Uterus (tissue), 4 donors: ENCODE data around the gene SLC35E1. TPM values are rescaled to one million over a fixed set of nuclear protein-coding genes. Genes with fewer than 3 reads are reported as not detected.

Experiments
- DNase-seq, 2 donors: peaks; one replicate each; pipeline ENCODE4 v3.0.0-alpha.2; 2019 to 2020
- H3K27ac ChIP-seq, 2 donors: fragments of 200-600 bp; sonication (generic); 1 replicate in 1 of 2; 2 replicates in 1 of 2; pipeline ENCODE4 v1.5.1; 2016 to 2018
- H3K27me3 ChIP-seq, 2 donors: fragments of 200-600 bp; sonication (generic); one replicate each; pipeline ENCODE4 v1.5.1; 2018 to 2019; ENCODE audit warnings: control low read depth in 1 of 2
- H3K36me3 ChIP-seq, 2 donors: fragments of 200-600 bp; sonication (generic); one replicate each; pipeline ENCODE4 v1.5.1; 2019; ENCODE audit warnings: control low read depth in 1 of 2
- H3K4me1 ChIP-seq, 2 donors: fragments of 200-600 bp; sonication (generic); one replicate each; pipeline ENCODE4 v1.5.1; 2018 to 2019; ENCODE audit warnings: control low read depth in 1 of 2
- H3K4me3 ChIP-seq, 2 donors: fragments of 200-600 bp; sonication (generic); 1 replicate in 1 of 2; 2 replicates in 1 of 2; pipeline ENCODE4 v1.5.1; 2018 to 2019; ENCODE audit warnings: mild to moderate bottlenecking in 1 of 2
- H3K9me3 ChIP-seq, 2 donors: fragments of 200-600 bp; sonication (generic); one replicate each; pipeline ENCODE4 v1.5.1; 2019; ENCODE audit warnings: control low read depth in 1 of 2
- CTCF ChIP-seq, 4 experiments: fragments of 200-600 bp in 2 of 4; fragments of 450-650 bp in 2 of 4; sonication (generic) in 2 of 4; IDR thresholded peaks; one replicate each; pipeline ENCODE4 v1.5.1; 2016 to 2019; ENCODE audit warnings: antibody characterized with exemption in 4 of 4, mild to moderate bottlenecking in 2 of 4, moderate library complexity in 1 of 4
- POLR2A ChIP-seq, 2 donors: fragments of 450-650 bp; IDR thresholded peaks; one replicate each; pipeline ENCODE4 v1.6.1; 2016; ENCODE audit warnings: antibody characterized with exemption in 2 of 2, mild to moderate bottlenecking in 1 of 2, moderate library complexity in 1 of 2
- intact Hi-C: fragments of 100-400 bp; cut with DNase I; formaldehyde crosslinking; loops from one replicate; pipeline ENCODE4 v1.15.1; 2023; ENCODE audit warnings: low total_unique reads
- total RNA-seq, 4 donors: library from RNA; depleted of rRNA in 3 of 4; stranded (reverse); fragments of >200 nt in 3 of 4; gene quantifications; one replicate each; pipeline versions ENCODE4 v1.1.0 to v1.2.4, GENCODE V29; 2014 to 2023
- donor health status: DM: yes; HTN: yes; CAD: no.

The SLC35E1 gene
- total RNA-seq, 4 donors from 2014 or later: 10.2 to 39.8 (median 19.8) TPM

- Histone ChIP-seq H3K27ac (no peak overlapping the region), H3K36me3 (no peaks in the 10 kb centered on the region), H3K4me3 (no peak overlapping the region), H3K9me3 (no peaks in the 10 kb centered on the region), H3K27me3 (no peaks in the 10 kb centered on the region), H3K4me1 (no peaks in the 10 kb centered on the region)
- no peak for DNase-seq
- TF ChIP-seq CTCF (IDR thresholded peaks at IDR 0.05) (peak in 1 of 4 experiments; percentile 4), POLR2A (IDR thresholded peaks at IDR 0.05) (no peak)
- intact Hi-C loops: no loop called here
These were observed 44.2 kb downstream of the SLC35E1 start for GRCh38 chr19:16527971-16528521.

- TF ChIP-seq POLR2A (IDR thresholded peaks at IDR 0.05) (no peak), CTCF (IDR thresholded peaks at IDR 0.05) (no peak)
- H3K4me3 ChIP-seq: no peak overlapping the region
- no peaks in the 10 kb centered on the region for H3K27me3 ChIP-seq
- no peak overlapping the region for H3K27ac ChIP-seq
- no peaks in the 10 kb centered on the region for H3K36me3 ChIP-seq
- H3K9me3 ChIP-seq: no peaks in the 10 kb centered on the region
- intact Hi-C loops: no loop called here
- H3K4me1 ChIP-seq: no peaks in the 10 kb centered on the region
- no peak for DNase-seq
These were observed 44.8 kb downstream of the SLC35E1 start for GRCh38 chr19:16527334-16527935.

- Histone ChIP-seq H3K36me3 (no peaks in the 10 kb centered on the region), H3K4me3 (no peak overlapping the region), H3K27ac (no peak overlapping the region), H3K4me1 (no peaks in the 10 kb centered on the region), H3K27me3 (no peaks in the 10 kb centered on the region), H3K9me3 (no peaks in the 10 kb centered on the region)
- TF ChIP-seq CTCF (IDR thresholded peaks at IDR 0.05) (no peak), POLR2A (IDR thresholded peaks at IDR 0.05) (no peak)
- intact Hi-C loops: no loop called here
- DNase-seq: no peak
These were observed 46.3 kb downstream of the SLC35E1 start for GRCh38 chr19:16525751-16526481.

GRCh38 chr19:16524991-16525734 is 47.1 kb downstream of the SLC35E1 start:
- no peak overlapping the region for H3K27ac ChIP-seq
- H3K27me3 ChIP-seq: no peaks in the 10 kb centered on the region
- H3K4me3 ChIP-seq: no peak overlapping the region
- no peaks in the 10 kb centered on the region for H3K9me3 ChIP-seq
- TF ChIP-seq CTCF (IDR thresholded peaks at IDR 0.05): no peak
- no peak for TF ChIP-seq POLR2A (IDR thresholded peaks at IDR 0.05)
- H3K36me3 ChIP-seq: no peaks in the 10 kb centered on the region
- DNase-seq: no peak
- intact Hi-C loops: no loop called here
- no peaks in the 10 kb centered on the region for H3K4me1 ChIP-seq
